HCT116 (cell line): Measurements from ENCODE around the gene CHST11. TPM values are rescaled to one million over a fixed set of nuclear protein-coding genes. Genes with fewer than 3 reads are reported as not detected.

Experiments used
- ATAC-seq: fragments of 200-7000 bp; cut with Tn5 transposase; 2 replicates; pipeline ENCODE4 v1.9.1; 2020; ENCODE audit warnings: mild to moderate bottlenecking, moderate library complexity
- BruUV-seq: library from RNA; stranded (reverse); fragments of 400-500 nt; replicated peaks from 2 replicates; lab custom pipeline; 2021; lab: Mats Ljungman, UMichigan
- CTCF ChIA-PET: fragments of 300-600 bp; sonication (Branson Sonifier 250); formaldehyde crosslinking; loops from one replicate; lab custom pipeline; 2021; ENCODE audit warnings: antibody characterized with exemption; lab: Charles Lee
- POLR2A ChIA-PET: fragments of 300-600, 350-600 bp; sonication (Branson Sonifier 250); formaldehyde crosslinking; loops from one replicate; lab custom pipeline; 2021; ENCODE audit warnings: antibody characterized with exemption; lab: Charles Lee
- RAD21 ChIA-PET, 2 experiments: fragments of 300-600 bp; sonication (Branson Sonifier 250); formaldehyde crosslinking; loops; one replicate each; lab custom pipeline; 2023; ENCODE audit warnings: low total read pairs in 2 of 2; ENCODE audit not compliant: uncharacterized antibody in 2 of 2, unreplicated experiment in 2 of 2, low non-redundant PET in 1 of 2; lab: Charles Lee
- DNase-seq: peaks from one replicate; pipeline ENCODE4 v3.0.0-alpha.2; 2010; ENCODE audit warnings: low read depth, low spot score
- H2AFZ ChIP-seq: fragments of 200-600 bp; shearing (Covaris generic), sonication (generic); 2 replicates; pipeline ENCODE4 v1.6.1; 2017; ENCODE audit warnings: low read depth, mixed run types, mixed read lengths, antibody characterized with exemption, low read length; ENCODE audit not compliant: poor library complexity, severe bottlenecking
- H3K27ac ChIP-seq: 2 replicates; pipeline ENCODE4 v1.5.1; 2012; ENCODE audit warnings: low read depth, low read length
- H3K27me3 ChIP-seq: fragments of 200-600 bp; sonication (generic); 2 replicates; pipeline ENCODE4 v1.6.1; 2016; ENCODE audit warnings: mixed run types, low read length, mixed read lengths; ENCODE audit not compliant: insufficient read depth
- H3K36me3 ChIP-seq, 2 experiments: fragments of 200-500 bp in 1 of 2; fragments of 200-600 bp in 1 of 2; sonication (Bioruptor generic) in 1 of 2; sonication (generic) in 1 of 2; 2 replicates each; pipeline versions ENCODE4 v1.5.1 to v1.6.1; 2014 to 2016; ENCODE audit warnings: low read length in 2 of 2, inconsistent platforms in 1 of 2, mixed read lengths in 1 of 2, mixed run types in 1 of 2; ENCODE audit not compliant: insufficient read depth in 2 of 2, control insufficient read depth in 1 of 2
- H3K4me1 ChIP-seq, 2 experiments: fragments of 200-600 bp in 1 of 2; sonication (generic) in 1 of 2; 2 replicates each; pipeline versions ENCODE4 v1.5.1 to v1.6.1; 2012 to 2017; ENCODE audit warnings: low read length in 2 of 2, inconsistent platforms in 1 of 2, mild to moderate bottlenecking in 1 of 2, mixed read lengths in 1 of 2, mixed run types in 1 of 2, moderate library complexity in 1 of 2; ENCODE audit not compliant: insufficient read depth in 2 of 2, control insufficient read depth in 1 of 2
- H3K4me2 ChIP-seq: fragments of 200-600 bp; sonication (generic); 2 replicates; pipeline ENCODE4 v1.6.1; 2017; ENCODE audit warnings: mixed run types, low read length, mixed read lengths
- H3K4me3 ChIP-seq, 2 experiments: fragments of 200-600 bp in 1 of 2; sonication (generic) in 1 of 2; replicated peaks in 1 of 2; 2 replicates each; pipeline ENCODE4 v1.5.1; 2011 to 2016; ENCODE audit warnings: low read length in 2 of 2, control low read depth in 1 of 2, low read depth in 1 of 2, mild to moderate bottlenecking in 1 of 2, mixed read lengths in 1 of 2, mixed run types in 1 of 2
- H3K79me2 ChIP-seq: fragments of 200-600 bp; sonication (generic); 2 replicates; pipeline ENCODE4 v1.6.1; 2017; ENCODE audit warnings: mild to moderate bottlenecking, mixed run types, low read length, moderate library complexity, mixed read lengths; ENCODE audit not compliant: insufficient read depth
- H3K9ac ChIP-seq: fragments of 200-600 bp; sonication (generic); 2 replicates; pipeline ENCODE4 v1.6.1; 2016; ENCODE audit warnings: low read length, mixed read lengths
- H3K9me2 ChIP-seq: fragments of 200-600 bp; sonication (generic), shearing (Covaris generic); 2 replicates; pipeline ENCODE4 v1.6.1; 2017; ENCODE audit warnings: mixed run types, mild to moderate bottlenecking, moderate library complexity; ENCODE audit not compliant: insufficient read depth
- H3K9me3 ChIP-seq, 2 experiments: fragments of 200-500 bp in 1 of 2; fragments of 200-600 bp in 1 of 2; sonication (Bioruptor generic) in 1 of 2; sonication (generic) in 1 of 2; 2 replicates each; pipeline ENCODE4 v1.6.1; 2014 to 2017; ENCODE audit warnings: low read length in 2 of 2, mixed read lengths in 2 of 2, inconsistent platforms in 1 of 2, low read depth in 1 of 2, mild to moderate bottlenecking in 1 of 2, mixed run types in 1 of 2, moderate library complexity in 1 of 2; ENCODE audit not compliant: control insufficient read depth in 1 of 2, insufficient read depth in 1 of 2
- H4K20me1 ChIP-seq: fragments of 200-600 bp; sonication (generic), shearing (Covaris generic); 2 replicates; pipeline ENCODE4 v1.6.1; 2017; ENCODE audit warnings: mixed run types, mild to moderate bottlenecking, moderate library complexity; ENCODE audit not compliant: insufficient read depth
- ATF3 ChIP-seq: IDR thresholded peaks from 2 replicates; pipeline ENCODE4 v1.6.1; 2012
- CEBPB ChIP-seq: IDR thresholded peaks from 2 replicates; pipeline ENCODE4 v1.6.1; 2012; ENCODE audit warnings: low read depth
- EGR1 ChIP-seq: IDR thresholded peaks from 2 replicates; pipeline ENCODE4 v1.6.1; 2012; ENCODE audit warnings: low read depth
- ELF1 ChIP-seq: IDR thresholded peaks from 2 replicates; pipeline ENCODE4 v1.6.1; 2012; ENCODE audit warnings: low read depth, borderline replicate concordance
- FOSL1 ChIP-seq: IDR thresholded peaks from 2 replicates; pipeline ENCODE4 v1.6.1; 2012; ENCODE audit warnings: low read depth
- JUND ChIP-seq: IDR thresholded peaks from 2 replicates; pipeline ENCODE4 v1.6.1; 2012
- MAX ChIP-seq: IDR thresholded peaks from 2 replicates; pipeline ENCODE4 v1.6.1; 2012
- POLR2A ChIP-seq: IDR thresholded peaks from 2 replicates; pipeline ENCODE4 v1.7.0; 2011; ENCODE audit warnings: borderline replicate concordance; ENCODE audit not compliant: insufficient read depth, insufficient read length; ENCODE audit errors: extremely low read depth
- POLR2AphosphoS5 ChIP-seq: IDR thresholded peaks from 2 replicates; pipeline ENCODE4 v1.6.1; 2011; ENCODE audit warnings: mild to moderate bottlenecking, low read depth, low read length, moderate library complexity
- RAD21 ChIP-seq: IDR thresholded peaks from 2 replicates; pipeline ENCODE4 v1.6.1; 2012; ENCODE audit warnings: low read depth, mild to moderate bottlenecking
- REST ChIP-seq: IDR thresholded peaks from 2 replicates; pipeline ENCODE4 v1.6.1; 2012; ENCODE audit warnings: low read depth
- SP1 ChIP-seq: IDR thresholded peaks from 2 replicates; pipeline ENCODE4 v1.6.1; 2012; ENCODE audit warnings: low read depth
- SRF ChIP-seq: IDR thresholded peaks from 2 replicates; pipeline ENCODE4 v1.6.1; 2012; ENCODE audit warnings: low read depth
- TCF7L2 ChIP-seq: IDR thresholded peaks from 2 replicates; pipeline ENCODE4 v1.7.0; 2011; ENCODE audit warnings: borderline replicate concordance, inconsistent platforms; ENCODE audit not compliant: insufficient read depth, insufficient read length; ENCODE audit errors: extremely low read depth
- ZFX ChIP-seq: fragments of 450-650 bp; IDR thresholded peaks from 2 replicates; pipeline ENCODE4 v1.6.1; 2017
- ZNF274 ChIP-seq: fragments of 200-500 bp; sonication (Bioruptor generic); IDR thresholded peaks from 2 replicates; pipeline ENCODE4 v1.6.1; 2014; ENCODE audit warnings: mild to moderate bottlenecking, low read depth, low read length, inconsistent platforms
- intact Hi-C: fragments of 100-400 bp; cut with micrococcal nuclease; formaldehyde crosslinking; loops from 2 replicates; pipeline ENCODE4 v1.10.0; 2022
- total RNA-seq: library from RNA; stranded (reverse); gene quantifications from one replicate; pipeline ENCODE4 v1.2.1, GENCODE V29; 2021; ENCODE audit not compliant: unreplicated experiment

The CHST11 gene
- total RNA-seq, 1 experiment from 2014 or later = 10.1 TPM

GRCh38 chr12:104485651-104486362 is 29.1 kb downstream of the CHST11 start:
- Histone ChIP-seq H3K4me2 (no peak overlapping the region), H3K4me3 (no peak overlapping the region), H3K27me3 (no peaks in the 10 kb centered on the region), H2AFZ (no peak overlapping the region), H4K20me1 (no peaks in the 10 kb centered on the region), H3K79me2 (no peaks in the 10 kb centered on the region), H3K27ac (no peak overlapping the region), H3K9me2 (no peaks in the 10 kb centered on the region), H3K4me1 (peaks cover 4 to 8% of the 10 kb centered on the region in 2 experiments; a peak in 3 of 4 replicates), H3K36me3 (no peaks in the 10 kb centered on the region), H3K9ac (no peak overlapping the region), H3K9me3 (no peaks in the 10 kb centered on the region)
- intact Hi-C loops = no loop called here
- no TSS peak for BruUV-seq
- no peak for DNase-seq
- no peak for TF ChIP-seq SP1
- TF ChIP-seq EGR1 = no peak
- no peak for TF ChIP-seq ATF3
- no peak for TF ChIP-seq SRF
- no peak for TF ChIP-seq POLR2AphosphoS5
- TF ChIP-seq CEBPB = no peak
- no peak for TF ChIP-seq JUND
- no peak for TF ChIP-seq ELF1
- no peak for TF ChIP-seq RAD21
- TF ChIP-seq ZFX = no peak
- TF ChIP-seq MAX = no peak
- TF ChIP-seq POLR2A = no peak
- no peak for ATAC-seq
- ChIA-PET RAD21 (no interaction called here), POLR2A (no interaction called here), CTCF (no interaction called here)

- H3K9me3 ChIP-seq = no peaks in the 10 kb centered on the region
- intact Hi-C loops = no loop called here
- TF ChIP-seq REST = no peak
- TF ChIP-seq SRF = no peak
- TF ChIP-seq ELF1 = no peak
- TF ChIP-seq EGR1 = no peak
- TF ChIP-seq TCF7L2 = no peak
- no peak for TF ChIP-seq ZNF274
- no peak for TF ChIP-seq FOSL1
- no peak for TF ChIP-seq ZFX
- no peaks in the 10 kb centered on the region for H3K79me2 ChIP-seq
- DNase-seq = no peak
- POLR2A ChIA-PET = no interaction called here
- no peaks in the 10 kb centered on the region for H3K27me3 ChIP-seq
- no peak overlapping the region for H3K27ac ChIP-seq
- H3K4me1 ChIP-seq = peaks cover 0 to 3% of the 10 kb centered on the region in 2 experiments; a peak in 2 of 4 replicates
- no peak overlapping the region for H3K9ac ChIP-seq
- no peak for ATAC-seq
- no peak overlapping the region for H3K4me3 ChIP-seq
- BruUV-seq = no TSS peak
- H3K4me2 ChIP-seq = no peak overlapping the region
- no peaks in the 10 kb centered on the region for H3K36me3 ChIP-seq
- no peaks in the 10 kb centered on the region for H4K20me1 ChIP-seq
- H3K9me2 ChIP-seq = no peaks in the 10 kb centered on the region
- CTCF ChIA-PET = no interaction called here
- RAD21 ChIA-PET = no interaction called here
- H2AFZ ChIP-seq = no peak overlapping the region
Observed at GRCh38 chr12:104486363-104486750, 29.6 kb downstream of the CHST11 start.
